ENCODE results near the gene SUPT20HL1. TPM values are rescaled to one million over a fixed set of nuclear protein-coding genes. Genes with fewer than 3 reads are reported as not detected.
"Not testable (repeated sequence)": the region's sequence is repeated elsewhere in the genome, so short reads cannot be mapped to it uniquely, and the experiment has no call there.

Gene SUPT20HL1
- total RNA-seq, 1 experiment from 2014 or later = not detected

GRCh38 chrX:24355095-24355494, 5.3 kb upstream of the SUPT20HL1 start:
- TF ChIP-seq EZH2phosphoT487 (IDR thresholded peaks at IDR 0.05; ENCODE audit: borderline replicate concordance, low read length) = no peak
- no peak for TF ChIP-seq EZH2 (IDR thresholded peaks at IDR 0.05; ENCODE audit: low read length, unreplicated experiment)
- TF ChIP-seq, protein P1, sequence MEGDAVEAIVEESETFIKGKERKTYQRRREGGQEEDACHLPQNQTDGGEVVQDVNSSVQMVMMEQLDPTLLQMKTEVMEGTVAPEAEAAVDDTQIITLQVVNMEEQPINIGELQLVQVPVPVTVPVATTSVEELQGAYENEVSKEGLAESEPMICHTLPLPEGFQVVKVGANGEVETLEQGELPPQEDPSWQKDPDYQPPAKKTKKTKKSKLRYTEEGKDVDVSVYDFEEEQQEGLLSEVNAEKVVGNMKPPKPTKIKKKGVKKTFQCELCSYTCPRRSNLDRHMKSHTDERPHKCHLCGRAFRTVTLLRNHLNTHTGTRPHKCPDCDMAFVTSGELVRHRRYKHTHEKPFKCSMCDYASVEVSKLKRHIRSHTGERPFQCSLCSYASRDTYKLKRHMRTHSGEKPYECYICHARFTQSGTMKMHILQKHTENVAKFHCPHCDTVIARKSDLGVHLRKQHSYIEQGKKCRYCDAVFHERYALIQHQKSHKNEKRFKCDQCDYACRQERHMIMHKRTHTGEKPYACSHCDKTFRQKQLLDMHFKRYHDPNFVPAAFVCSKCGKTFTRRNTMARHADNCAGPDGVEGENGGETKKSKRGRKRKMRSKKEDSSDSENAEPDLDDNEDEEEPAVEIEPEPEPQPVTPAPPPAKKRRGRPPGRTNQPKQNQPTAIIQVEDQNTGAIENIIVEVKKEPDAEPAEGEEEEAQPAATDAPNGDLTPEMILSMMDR (conservative IDR thresholded peaks at IDR 0.05; ENCODE audit: low read depth, low read length) = no peak
- no peaks in the 10 kb centered on the region for H3F3A ChIP-seq (ENCODE audit: low read length, unreplicated experiment)
- intact Hi-C loops (cut with micrococcal nuclease) = no loop called here
- H3K4me2 ChIP-seq (ENCODE audit: low read length) = no peak overlapping the region
- ATAC-seq = peak; percentile 70
- no peak overlapping the region for H2AFZ ChIP-seq (ENCODE audit: low read length)
- H3K4me3 ChIP-seq (ENCODE audit: low read length) = no peak overlapping the region
- DNase-seq = no peak
- H3K9me3 ChIP-seq (ENCODE audit: low read length) = no peaks in the 10 kb centered on the region
- ChIA-PET POLR2A (ENCODE audit: unreplicated experiment) (no interaction called here), CTCF (no interaction called here)
- H3K36me3 ChIP-seq (ENCODE audit: low read depth, low read length) = no peaks in the 10 kb centered on the region
- no peaks in the 10 kb centered on the region for H3K4me1 ChIP-seq (ENCODE audit: insufficient read depth, low read length)
- H3K27me3 ChIP-seq (ENCODE audit: low read length) = no peaks in the 10 kb centered on the region
- no peaks in the 10 kb centered on the region for H3K79me2 ChIP-seq (ENCODE audit: low read length)
- no TSS peak for BruUV-seq (replicated peaks)
- H3K9me2 ChIP-seq (replicated peaks; ENCODE audit: low read length) = no peaks in the 10 kb centered on the region
- H4K20me1 ChIP-seq (ENCODE audit: low read length) = no peaks in the 10 kb centered on the region
- peak overlapping the region; percentile 52 for H3K27ac ChIP-seq (ENCODE audit: low read length)
- H3K9ac ChIP-seq (ENCODE audit: low read length) = no peak overlapping the region

GRCh38 chrX:24357106-24357505, 3.3 kb upstream of the SUPT20HL1 start:
- DNase-seq (no peak), ATAC-seq (no peak)
- H3K9me3 ChIP-seq (ENCODE audit: low read length) = no peaks in the 10 kb centered on the region
- ChIA-PET POLR2A (ENCODE audit: unreplicated experiment) (no interaction called here), CTCF (no interaction called here)
- intact Hi-C loops (cut with micrococcal nuclease) = no loop called here
- no peaks in the 10 kb centered on the region for H3K36me3 ChIP-seq (ENCODE audit: low read depth, low read length)
- H2AFZ ChIP-seq (ENCODE audit: low read length) = no peak overlapping the region
- no peaks in the 10 kb centered on the region for H4K20me1 ChIP-seq (ENCODE audit: low read length)
- H3K79me2 ChIP-seq (ENCODE audit: low read length) = no peaks in the 10 kb centered on the region
- H3K4me2 ChIP-seq (ENCODE audit: low read length) = no peak overlapping the region
- no peaks in the 10 kb centered on the region for H3K27me3 ChIP-seq (ENCODE audit: low read length)
- TF ChIP-seq EZH2 (IDR thresholded peaks at IDR 0.05; ENCODE audit: low read length, unreplicated experiment) = no peak
- no peak for TF ChIP-seq EZH2phosphoT487 (IDR thresholded peaks at IDR 0.05; ENCODE audit: borderline replicate concordance, low read length)
- TF ChIP-seq, protein P1 (conservative IDR thresholded peaks at IDR 0.05; ENCODE audit: low read depth, low read length) = no peak
- no TSS peak for BruUV-seq (replicated peaks)
- H3K4me3 ChIP-seq (ENCODE audit: low read length) = no peak overlapping the region
- H3K4me1 ChIP-seq (ENCODE audit: insufficient read depth, low read length) = no peaks in the 10 kb centered on the region
- no peak overlapping the region for H3K9ac ChIP-seq (ENCODE audit: low read length)
- no peaks in the 10 kb centered on the region for H3F3A ChIP-seq (ENCODE audit: low read length, unreplicated experiment)
- no peak overlapping the region for H3K27ac ChIP-seq (ENCODE audit: low read length)
- H3K9me2 ChIP-seq (replicated peaks; ENCODE audit: low read length) = no peaks in the 10 kb centered on the region

GRCh38 chrX:24362089-24362745, 1.8 kb downstream of the SUPT20HL1 start:
- H3K36me3 ChIP-seq (ENCODE audit: low read depth, low read length); H3K4me3 ChIP-seq (ENCODE audit: low read length); H3K9me2 ChIP-seq (replicated peaks; ENCODE audit: low read length); H3K79me2 ChIP-seq (ENCODE audit: low read length); H3K27me3 ChIP-seq (ENCODE audit: low read length); H3K4me2 ChIP-seq (ENCODE audit: low read length); H3K4me1 ChIP-seq (ENCODE audit: insufficient read depth, low read length); H4K20me1 ChIP-seq (ENCODE audit: low read length); H3K27ac ChIP-seq (ENCODE audit: low read length); DNase-seq; POLR2A ChIA-PET (ENCODE audit: unreplicated experiment); H3K9me3 ChIP-seq (ENCODE audit: low read length); ATAC-seq; CTCF ChIA-PET; H2AFZ ChIP-seq (ENCODE audit: low read length); H3K9ac ChIP-seq (ENCODE audit: low read length); BruUV-seq (replicated peaks); H3F3A ChIP-seq (ENCODE audit: low read length, unreplicated experiment); intact Hi-C loops (cut with micrococcal nuclease): not testable (repeated sequence)

- POLR2A ChIA-PET (ENCODE audit: unreplicated experiment); H3K36me3 ChIP-seq (ENCODE audit: low read depth, low read length); H3K4me2 ChIP-seq (ENCODE audit: low read length): not testable (repeated sequence)
Observed at GRCh38 chrX:24363432-24364181, 3.2 kb downstream of the SUPT20HL1 start.

More at GRCh38 chrX:24363432-24364181, 3.2 kb downstream of the SUPT20HL1 start:
- H3K9me2 ChIP-seq (replicated peaks; ENCODE audit: low read length); H3K27ac ChIP-seq (ENCODE audit: low read length); H3K4me1 ChIP-seq (ENCODE audit: insufficient read depth, low read length); intact Hi-C loops (cut with micrococcal nuclease); H3K4me3 ChIP-seq (ENCODE audit: low read length); H2AFZ ChIP-seq (ENCODE audit: low read length); H3F3A ChIP-seq (ENCODE audit: low read length, unreplicated experiment); H3K27me3 ChIP-seq (ENCODE audit: low read length); DNase-seq; H3K9me3 ChIP-seq (ENCODE audit: low read length); CTCF ChIA-PET; ATAC-seq; H4K20me1 ChIP-seq (ENCODE audit: low read length); BruUV-seq (replicated peaks); H3K79me2 ChIP-seq (ENCODE audit: low read length); H3K9ac ChIP-seq (ENCODE audit: low read length): not testable (repeated sequence)

All from PC-3 (cell line).